NCI-H345 (cell line): ENCODE results near the gene PCNX4.

ENCODE experiments used
- DNase-seq: peaks from one replicate; lab custom pipeline; 2025; lab: John Stamatoyannopoulos, UW

The PCNX4 gene

DNA sequence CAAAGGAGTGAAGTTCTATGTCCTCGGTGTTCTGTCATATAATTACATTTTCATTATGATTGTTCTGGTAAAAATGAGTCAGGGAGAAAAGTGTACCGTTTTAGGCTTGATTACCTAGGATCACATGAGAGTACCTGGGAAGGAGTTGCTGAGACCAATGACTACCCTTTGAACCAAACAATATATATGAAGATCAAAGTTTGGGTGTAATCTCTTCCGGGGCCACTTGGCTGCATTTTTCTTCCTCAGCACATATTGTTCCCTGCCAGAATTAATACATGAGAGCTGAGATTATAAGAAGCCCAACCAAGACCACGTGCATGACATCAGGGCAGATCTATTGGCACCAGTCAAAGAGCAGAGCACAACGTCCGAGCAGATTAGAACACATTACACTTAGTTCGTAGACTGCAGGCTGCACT, 114.5 kb downstream of the PCNX4 start:
- DNase-seq: no peak

- DNase-seq: no peak
Measured at GRCh38 chr14:60206837-60207533, 115.3 kb downstream of the PCNX4 start.

DNA sequence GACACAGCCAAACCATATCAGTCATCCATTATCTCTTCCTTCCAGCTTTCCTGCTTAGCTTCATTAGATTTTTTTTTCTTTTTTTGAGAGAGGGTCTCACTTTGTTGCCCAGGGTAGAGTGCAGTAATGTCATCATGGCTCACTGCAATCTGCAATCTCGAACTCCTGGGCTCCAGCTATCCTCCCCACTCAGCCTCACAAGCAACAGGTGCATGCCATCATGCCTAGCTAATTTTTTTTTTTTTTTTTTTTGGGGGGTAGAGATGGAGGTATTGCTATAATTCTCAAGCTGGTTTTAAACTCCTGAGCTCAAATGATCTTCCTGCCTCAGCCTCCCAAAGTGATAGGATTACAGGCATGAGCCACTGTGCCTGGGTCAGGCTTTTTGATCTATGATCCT, 119.0 kb downstream of the PCNX4 start:
- DNase-seq: no peak

- no peak for DNase-seq
Measured at GRCh38 chr14:60211153-60211552, 119.4 kb downstream of the PCNX4 start.

DNA sequence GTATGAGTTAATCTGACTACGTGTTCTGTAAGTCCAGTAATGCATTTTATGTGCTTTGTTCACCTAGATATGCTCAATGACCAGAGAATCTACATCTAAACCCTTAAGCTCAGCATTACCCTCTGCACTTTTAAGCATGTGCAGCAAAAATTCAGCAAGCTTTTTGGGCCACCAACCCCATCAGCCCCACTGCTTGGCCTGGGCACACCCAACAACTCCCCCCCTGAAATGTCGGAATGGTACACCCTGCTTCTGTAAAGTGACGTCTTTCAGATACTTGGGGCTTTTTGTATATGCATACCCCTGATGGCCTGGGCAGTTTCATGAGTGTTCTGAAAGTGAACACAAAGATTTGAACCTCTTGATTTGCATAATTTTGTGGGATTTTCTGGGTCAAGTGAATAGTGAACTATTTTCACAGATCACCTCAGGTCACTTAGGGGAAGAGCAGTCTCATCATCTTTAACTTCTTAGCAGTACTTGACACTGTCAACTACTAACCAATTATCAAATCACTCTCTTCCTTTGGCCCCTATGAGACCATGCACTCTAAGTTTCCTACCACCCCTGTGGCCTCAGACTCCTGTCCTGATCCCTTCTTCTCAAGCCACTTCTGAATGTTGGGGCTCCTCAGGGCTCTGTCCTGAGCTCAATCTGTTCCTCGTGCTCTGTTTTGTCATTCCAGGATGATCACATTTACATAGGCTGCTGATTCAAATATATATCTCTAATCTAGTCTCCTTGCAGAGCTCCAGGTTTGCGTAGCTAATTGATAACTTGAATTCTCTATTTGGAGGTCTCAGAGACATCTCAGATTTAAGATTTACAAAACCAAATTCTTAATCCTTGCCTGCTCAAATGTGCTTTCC, 121.0 kb downstream of the PCNX4 start:
- DNase-seq: no peak

DNA sequence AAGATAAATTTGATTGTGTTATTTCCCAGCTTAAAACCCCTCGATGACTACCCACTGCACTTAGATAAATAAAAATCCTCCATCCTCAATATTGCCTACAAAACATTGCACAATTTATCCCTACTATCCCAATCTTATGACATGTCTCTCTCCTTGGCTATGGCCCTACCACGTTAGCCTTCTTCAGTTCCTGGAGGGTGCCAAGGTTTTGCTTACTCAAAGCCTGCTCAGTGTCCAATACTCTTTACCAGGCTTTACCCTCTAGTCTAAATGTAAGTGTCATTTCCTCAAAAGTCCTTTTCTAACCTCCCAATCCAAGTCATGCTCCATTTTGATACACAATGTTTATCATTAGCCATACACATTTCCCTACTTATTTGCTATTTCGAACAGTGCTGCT, 122.3 kb downstream of the PCNX4 start:
- DNase-seq: no peak

DNA sequence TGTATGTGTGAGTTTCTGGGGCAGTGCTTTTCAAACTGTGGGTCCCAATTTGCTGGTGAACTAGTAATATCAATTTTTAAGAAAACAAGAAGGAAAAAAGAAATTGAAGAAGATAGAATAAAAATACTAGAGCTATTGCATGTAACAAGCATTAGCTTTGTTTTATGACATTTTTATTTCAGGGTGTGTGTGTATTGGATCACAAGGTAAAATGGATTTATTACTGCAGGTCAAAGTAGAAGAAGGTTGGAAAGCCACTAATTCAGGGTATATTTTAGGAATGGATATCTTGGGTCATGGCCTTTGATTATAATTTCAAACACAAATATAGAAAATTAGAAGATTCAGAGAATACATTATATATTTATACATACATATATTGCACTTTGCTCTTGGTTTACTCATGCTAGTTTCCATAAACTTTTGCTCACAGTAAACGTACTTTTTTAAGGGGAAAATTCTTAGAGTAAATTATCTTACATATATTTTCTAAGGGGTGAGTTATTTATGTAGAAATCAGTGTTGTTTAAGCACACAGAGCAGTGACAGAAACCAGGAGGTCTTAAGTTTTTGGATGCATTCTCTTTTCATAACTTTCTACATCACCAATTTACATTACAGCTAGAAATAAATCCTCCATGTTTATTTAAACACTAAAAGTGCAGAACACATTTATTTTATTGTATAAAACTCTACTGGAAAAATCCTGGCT, 122.8 kb downstream of the PCNX4 start:
- no peak for DNase-seq

GRCh38 chr14:60215127-60215444, 123.4 kb downstream of the PCNX4 start:
- no peak for DNase-seq

- no peak for DNase-seq
Measured at GRCh38 chr14:60215520-60216420, 124.0 kb downstream of the PCNX4 start.

DNA sequence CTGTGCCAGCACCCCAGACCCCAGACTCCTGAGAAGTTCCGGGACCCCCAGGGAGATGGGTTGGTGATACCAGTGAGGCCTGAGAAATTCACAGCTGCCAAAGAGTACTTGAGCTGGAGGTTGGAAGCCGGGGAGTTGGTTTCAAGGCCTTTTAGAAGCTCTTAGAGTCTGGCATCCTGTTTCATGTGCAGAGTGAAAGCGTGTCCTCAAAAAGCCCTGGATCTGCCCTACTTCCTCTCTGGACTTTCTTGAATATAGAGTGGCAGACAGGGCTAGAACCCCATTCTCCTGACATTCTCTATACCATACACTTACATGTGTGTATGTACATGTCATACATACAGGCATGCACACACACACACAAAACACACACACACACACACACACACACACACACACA, 126.0 kb downstream of the PCNX4 start:
- DNase-seq: no peak
